GM23248 (cell line): ENCODE data around the gene MRPL27.

Experiments used
- EZH2 ChIP-seq: fragments of 200-600 bp; sonication (generic); IDR thresholded peaks from 2 replicates; pipeline ENCODE4 v1.6.1; 2018; ENCODE audit warnings: antibody characterized with exemption, mild to moderate bottlenecking; ENCODE audit not compliant: insufficient read depth, poor library complexity, severe bottlenecking
- EZH2phosphoT487 ChIP-seq: fragments of 200-600 bp; sonication (generic); IDR thresholded peaks from 2 replicates; pipeline ENCODE4 v1.6.1; 2018; ENCODE audit warnings: antibody characterized with exemption, moderate library complexity, mild to moderate bottlenecking, low read depth; ENCODE audit not compliant: insufficient read depth

DNA sequence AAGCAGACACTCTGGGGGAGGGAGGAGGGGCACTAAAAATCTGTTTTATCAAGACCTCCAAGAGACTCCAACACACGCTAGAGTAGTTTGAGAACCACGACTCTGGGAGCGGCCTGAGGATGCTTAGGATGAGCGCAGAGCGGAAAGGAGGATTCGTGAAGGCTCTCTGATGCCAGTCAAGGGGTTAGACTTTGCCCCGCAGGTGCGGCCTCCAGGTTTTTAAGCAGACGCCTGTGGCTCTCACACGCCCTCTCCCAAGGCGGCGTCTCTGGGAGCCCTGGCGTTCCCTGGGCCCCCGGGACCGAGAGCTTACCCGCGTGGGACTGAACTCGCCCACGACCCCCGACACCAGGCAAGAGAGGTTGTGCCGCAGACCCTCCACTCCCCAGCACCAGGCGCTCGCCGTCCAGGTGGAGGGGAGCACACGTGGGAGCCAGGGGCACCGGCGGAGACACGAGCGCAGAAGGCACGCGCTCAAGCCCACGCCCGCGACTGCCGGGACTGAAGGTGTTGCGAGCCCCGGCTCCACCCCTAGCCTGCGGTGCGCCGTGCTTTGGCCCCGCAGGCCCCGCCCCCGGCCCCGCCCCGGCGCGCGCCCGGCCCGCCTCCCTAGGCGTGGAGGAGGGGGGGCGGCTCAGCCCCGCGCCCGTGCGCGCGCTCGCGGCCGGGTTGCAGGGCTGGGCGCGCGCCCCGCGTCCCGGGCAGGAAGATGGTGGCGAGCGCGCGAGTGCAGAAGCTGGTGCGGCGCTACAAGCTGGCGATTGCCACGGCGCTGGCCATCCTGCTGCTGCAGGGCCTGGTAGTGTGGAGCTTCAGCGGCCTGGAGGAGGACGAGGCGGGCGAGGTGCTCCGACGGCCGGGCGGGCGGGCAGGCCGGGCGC, 27.3 kb downstream of the MRPL27 start, which contains the start of gene XYLT2:
- TF ChIP-seq EZH2phosphoT487 (no peak), EZH2 (no peak)
